K562 (cell line): Measurements from ENCODE around the gene ZSCAN29. TPM values are rescaled to one million over a fixed set of nuclear protein-coding genes. Genes with fewer than 3 reads are reported as not detected.

Experiments used
- BDP1 ChIP-seq: IDR thresholded peaks from 3 replicates; pipeline ENCODE4 v1.6.1; 2011; ENCODE audit not compliant: insufficient read length, insufficient read depth
- HMG20B ChIP-seq: fragments of 250-450 bp; sonication (Bioruptor Pico); IDR thresholded peaks from 2 replicates; pipeline ENCODE4 v1.5.0; 2021; ENCODE audit warnings: mild to moderate bottlenecking
- HNRNPK ChIP-seq: fragments of 200-400 bp; formaldehyde crosslinking; IDR thresholded peaks from one replicate; pipeline ENCODE4 v1.6.1; 2018; ENCODE audit warnings: mild to moderate bottlenecking, low read depth, low read length; ENCODE audit not compliant: poor library complexity, severe bottlenecking
- LCOR ChIP-seq: sonication (generic); formaldehyde crosslinking; IDR thresholded peaks from 2 replicates; pipeline ENCODE4 v1.8.0; 2022; ENCODE audit warnings: mild to moderate bottlenecking, missing genetic modification reagents
- MBD2 ChIP-seq: sonication (generic); IDR thresholded peaks from 2 replicates; pipeline ENCODE4 v1.6.1; 2016; ENCODE audit warnings: low read depth, borderline replicate concordance
- PRMT5 ChIP-seq: sonication (generic); formaldehyde crosslinking; IDR thresholded peaks from 2 replicates; pipeline ENCODE4 v1.5.0; 2020; ENCODE audit warnings: missing genetic modification reagents
- polyA plus RNA-seq, 8 experiments: library from polyadenylated mRNA; depleted of rRNA in 4 of 8; stranded (reverse) in 5 of 8; unstranded in 3 of 8; fragments of >200 nt; fragmentation: Nextera tagmentation in 2 of 8; fragmentation: Illumina TruSeq in 1 of 8; extraction: Ambion mirVana in 2 of 8; extraction: Trizol in 1 of 8; gene quantifications; 2 replicates each; pipeline versions ENCODE4 v1.2.1 to v1.2.3, GENCODE V29; 2011 to 2014; ENCODE audit warnings: inconsistent platforms in 1 of 8, missing spikeins in 1 of 8
- total RNA-seq, 7 experiments: library from RNA; depleted of rRNA in 6 of 7; stranded (reverse); fragments of >200 nt in 6 of 7; fragmentation: Illumina TruSeq in 2 of 7; extraction: Trizol in 2 of 7; gene quantifications; 2 replicates each; pipeline versions ENCODE4 v1.2.1 to v1.2.3, GENCODE V29; 2011 to 2021; ENCODE audit warnings: low replicate concordance in 1 of 7
- TF ChIP-seq, protein P1 (sequence below): fragments of 450-650 bp; IDR thresholded peaks from 2 replicates; pipeline ENCODE4 v1.6.1; 2017; ENCODE audit warnings: antibody characterized with exemption, mild to moderate bottlenecking
- TF ChIP-seq, protein P2 (sequence below): fragments of 250-450 bp; sonication (Bioruptor Pico); IDR thresholded peaks from 2 replicates; pipeline ENCODE4 v1.8.0; 2022; ENCODE audit warnings: inconsistent platforms
- TF ChIP-seq, protein P3 (sequence below): fragments of 450-650 bp; IDR thresholded peaks from 2 replicates; pipeline ENCODE4 v1.6.1; 2016; ENCODE audit warnings: low read depth

The ZSCAN29 gene
- total and polyA plus RNA-seq, 9 of the 15 experiments (the other 6 are each of a cell fraction or from before 2014, with no cell fraction given), result 2.5 to 28.6 (median 19.7) TPM

DNA sequence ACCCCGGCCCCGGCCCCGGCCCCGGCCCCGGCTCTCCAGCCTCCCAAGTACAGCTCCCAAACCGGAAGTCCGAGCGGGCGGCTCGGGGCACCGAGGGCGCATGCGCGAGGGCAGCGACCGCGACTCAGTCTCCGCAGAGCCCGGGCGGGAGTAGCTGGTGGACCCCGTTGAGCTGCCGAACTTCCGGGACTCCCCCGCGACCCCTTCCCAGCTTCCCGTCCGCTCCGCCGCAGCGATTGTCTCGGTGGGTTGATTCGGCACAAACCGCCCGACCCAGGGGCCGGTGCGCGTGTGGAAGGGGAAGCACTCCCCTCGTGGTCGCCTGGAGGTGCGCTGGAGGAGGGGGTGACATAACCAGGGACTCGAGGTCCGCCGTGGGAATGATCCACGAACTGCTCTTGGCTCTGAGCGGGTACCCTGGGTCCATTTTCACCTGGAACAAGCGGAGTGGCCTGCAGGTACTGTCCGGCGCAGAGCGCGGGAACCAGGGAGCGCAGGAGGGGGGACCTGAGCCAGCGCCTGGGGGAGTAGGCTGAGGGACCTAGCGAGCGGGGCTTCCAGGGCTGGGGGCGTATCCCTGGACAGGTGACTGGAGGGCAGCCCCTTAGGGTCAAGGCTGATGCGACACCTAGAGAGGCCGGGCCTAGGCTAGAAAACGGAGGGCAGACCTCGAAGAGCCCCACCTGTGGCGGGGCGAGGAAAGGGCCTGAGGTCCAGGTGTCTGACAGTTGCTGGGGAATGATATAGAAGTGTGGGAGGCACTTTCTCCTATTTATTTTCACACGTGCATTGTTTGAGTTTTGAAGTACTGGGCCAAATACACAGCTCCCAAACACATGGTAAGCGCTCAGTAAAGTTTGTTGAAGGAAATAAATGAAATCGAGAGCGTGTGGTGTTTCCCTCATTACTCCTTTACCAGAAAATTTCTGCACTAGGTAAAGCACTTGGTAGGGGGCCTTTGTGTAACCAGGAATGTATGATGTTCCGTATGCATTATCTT, at the start of gene ZSCAN29, which contains the start of gene TUBGCP4 (continued):
- TF ChIP-seq, protein P1, sequence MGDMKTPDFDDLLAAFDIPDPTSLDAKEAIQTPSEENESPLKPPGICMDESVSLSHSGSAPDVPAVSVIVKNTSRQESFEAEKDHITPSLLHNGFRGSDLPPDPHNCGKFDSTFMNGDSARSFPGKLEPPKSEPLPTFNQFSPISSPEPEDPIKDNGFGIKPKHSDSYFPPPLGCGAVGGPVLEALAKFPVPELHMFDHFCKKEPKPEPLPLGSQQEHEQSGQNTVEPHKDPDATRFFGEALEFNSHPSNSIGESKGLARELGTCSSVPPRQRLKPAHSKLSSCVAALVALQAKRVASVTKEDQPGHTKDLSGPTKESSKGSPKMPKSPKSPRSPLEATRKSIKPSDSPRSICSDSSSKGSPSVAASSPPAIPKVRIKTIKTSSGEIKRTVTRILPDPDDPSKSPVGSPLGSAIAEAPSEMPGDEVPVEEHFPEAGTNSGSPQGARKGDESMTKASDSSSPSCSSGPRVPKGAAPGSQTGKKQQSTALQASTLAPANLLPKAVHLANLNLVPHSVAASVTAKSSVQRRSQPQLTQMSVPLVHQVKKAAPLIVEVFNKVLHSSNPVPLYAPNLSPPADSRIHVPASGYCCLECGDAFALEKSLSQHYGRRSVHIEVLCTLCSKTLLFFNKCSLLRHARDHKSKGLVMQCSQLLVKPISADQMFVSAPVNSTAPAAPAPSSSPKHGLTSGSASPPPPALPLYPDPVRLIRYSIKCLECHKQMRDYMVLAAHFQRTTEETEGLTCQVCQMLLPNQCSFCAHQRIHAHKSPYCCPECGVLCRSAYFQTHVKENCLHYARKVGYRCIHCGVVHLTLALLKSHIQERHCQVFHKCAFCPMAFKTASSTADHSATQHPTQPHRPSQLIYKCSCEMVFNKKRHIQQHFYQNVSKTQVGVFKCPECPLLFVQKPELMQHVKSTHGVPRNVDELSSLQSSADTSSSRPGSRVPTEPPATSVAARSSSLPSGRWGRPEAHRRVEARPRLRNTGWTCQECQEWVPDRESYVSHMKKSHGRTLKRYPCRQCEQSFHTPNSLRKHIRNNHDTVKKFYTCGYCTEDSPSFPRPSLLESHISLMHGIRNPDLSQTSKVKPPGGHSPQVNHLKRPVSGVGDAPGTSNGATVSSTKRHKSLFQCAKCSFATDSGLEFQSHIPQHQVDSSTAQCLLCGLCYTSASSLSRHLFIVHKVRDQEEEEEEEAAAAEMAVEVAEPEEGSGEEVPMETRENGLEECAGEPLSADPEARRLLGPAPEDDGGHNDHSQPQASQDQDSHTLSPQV, result peak; percentile 21; the same call in 1 of the 2 replicates
- TF ChIP-seq, protein P2, sequence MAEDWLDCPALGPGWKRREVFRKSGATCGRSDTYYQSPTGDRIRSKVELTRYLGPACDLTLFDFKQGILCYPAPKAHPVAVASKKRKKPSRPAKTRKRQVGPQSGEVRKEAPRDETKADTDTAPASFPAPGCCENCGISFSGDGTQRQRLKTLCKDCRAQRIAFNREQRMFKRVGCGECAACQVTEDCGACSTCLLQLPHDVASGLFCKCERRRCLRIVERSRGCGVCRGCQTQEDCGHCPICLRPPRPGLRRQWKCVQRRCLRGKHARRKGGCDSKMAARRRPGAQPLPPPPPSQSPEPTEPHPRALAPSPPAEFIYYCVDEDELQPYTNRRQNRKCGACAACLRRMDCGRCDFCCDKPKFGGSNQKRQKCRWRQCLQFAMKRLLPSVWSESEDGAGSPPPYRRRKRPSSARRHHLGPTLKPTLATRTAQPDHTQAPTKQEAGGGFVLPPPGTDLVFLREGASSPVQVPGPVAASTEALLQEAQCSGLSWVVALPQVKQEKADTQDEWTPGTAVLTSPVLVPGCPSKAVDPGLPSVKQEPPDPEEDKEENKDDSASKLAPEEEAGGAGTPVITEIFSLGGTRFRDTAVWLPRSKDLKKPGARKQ (CRISPR knock-in tag), result no peak
- TF ChIP-seq, protein P3, sequence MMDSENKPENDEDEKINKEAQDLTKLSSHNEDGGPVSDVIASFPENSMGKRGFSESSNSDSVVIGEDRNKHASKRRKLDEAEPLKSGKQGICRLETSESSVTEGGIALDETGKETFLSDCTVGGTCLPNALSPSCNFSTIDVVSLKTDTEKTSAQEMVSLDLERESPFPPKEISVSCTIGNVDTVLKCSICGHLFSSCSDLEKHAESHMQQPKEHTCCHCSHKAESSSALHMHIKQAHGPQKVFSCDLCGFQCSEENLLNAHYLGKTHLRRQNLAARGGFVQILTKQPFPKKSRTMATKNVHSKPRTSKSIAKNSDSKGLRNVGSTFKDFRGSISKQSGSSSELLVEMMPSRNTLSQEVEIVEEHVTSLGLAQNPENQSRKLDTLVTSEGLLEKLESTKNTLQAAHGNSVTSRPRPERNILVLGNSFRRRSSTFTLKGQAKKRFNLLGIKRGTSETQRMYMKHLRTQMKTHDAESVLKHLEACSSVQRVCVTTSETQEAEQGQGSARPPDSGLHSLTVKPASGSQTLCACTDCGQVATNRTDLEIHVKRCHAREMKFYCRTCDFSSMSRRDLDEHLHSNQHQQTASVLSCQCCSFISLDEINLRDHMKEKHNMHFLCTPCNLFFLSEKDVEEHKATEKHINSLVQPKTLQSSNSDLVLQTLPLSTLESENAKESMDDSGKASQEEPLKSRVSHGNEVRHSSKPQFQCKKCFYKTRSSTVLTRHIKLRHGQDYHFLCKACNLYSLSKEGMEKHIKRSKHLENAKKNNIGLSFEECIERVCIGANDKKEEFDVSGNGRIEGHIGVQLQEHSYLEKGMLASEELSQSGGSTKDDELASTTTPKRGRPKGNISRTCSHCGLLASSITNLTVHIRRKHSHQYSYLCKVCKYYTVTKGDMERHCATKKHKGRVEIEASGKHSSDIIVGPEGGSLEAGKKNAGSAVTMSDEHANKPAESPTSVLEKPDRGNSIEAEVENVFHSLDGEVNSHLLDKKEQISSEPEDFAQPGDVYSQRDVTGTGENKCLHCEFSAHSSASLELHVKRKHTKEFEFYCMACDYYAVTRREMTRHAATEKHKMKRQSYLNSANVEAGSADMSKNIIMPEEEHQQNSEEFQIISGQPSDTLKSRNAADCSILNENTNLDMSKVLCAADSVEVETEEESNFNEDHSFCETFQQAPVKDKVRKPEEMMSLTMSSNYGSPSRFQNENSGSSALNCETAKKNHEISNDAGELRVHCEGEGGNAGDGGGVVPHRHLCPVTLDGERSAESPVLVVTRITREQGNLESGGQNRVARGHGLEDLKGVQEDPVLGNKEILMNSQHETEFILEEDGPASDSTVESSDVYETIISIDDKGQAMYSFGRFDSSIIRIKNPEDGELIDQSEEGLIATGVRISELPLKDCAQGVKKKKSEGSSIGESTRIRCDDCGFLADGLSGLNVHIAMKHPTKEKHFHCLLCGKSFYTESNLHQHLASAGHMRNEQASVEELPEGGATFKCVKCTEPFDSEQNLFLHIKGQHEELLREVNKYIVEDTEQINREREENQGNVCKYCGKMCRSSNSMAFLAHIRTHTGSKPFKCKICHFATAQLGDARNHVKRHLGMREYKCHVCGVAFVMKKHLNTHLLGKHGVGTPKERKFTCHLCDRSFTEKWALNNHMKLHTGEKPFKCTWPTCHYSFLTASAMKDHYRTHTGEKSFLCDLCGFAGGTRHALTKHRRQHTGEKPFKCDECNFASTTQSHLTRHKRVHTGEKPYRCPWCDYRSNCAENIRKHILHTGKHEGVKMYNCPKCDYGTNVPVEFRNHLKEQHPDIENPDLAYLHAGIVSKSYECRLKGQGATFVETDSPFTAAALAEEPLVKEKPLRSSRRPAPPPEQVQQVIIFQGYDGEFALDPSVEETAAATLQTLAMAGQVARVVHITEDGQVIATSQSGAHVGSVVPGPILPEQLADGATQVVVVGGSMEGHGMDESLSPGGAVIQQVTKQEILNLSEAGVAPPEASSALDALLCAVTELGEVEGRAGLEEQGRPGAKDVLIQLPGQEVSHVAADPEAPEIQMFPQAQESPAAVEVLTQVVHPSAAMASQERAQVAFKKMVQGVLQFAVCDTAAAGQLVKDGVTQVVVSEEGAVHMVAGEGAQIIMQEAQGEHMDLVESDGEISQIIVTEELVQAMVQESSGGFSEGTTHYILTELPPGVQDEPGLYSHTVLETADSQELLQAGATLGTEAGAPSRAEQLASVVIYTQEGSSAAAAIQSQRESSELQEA, result peak; percentile 64
- no peak for TF ChIP-seq HNRNPK
- 0 out of 2 replicates have a peak, but pooled peaks have one; percentile 77 for TF ChIP-seq LCOR (CRISPR knock-in tag)
- no peak for TF ChIP-seq HMG20B (CRISPR knock-in tag)
- TF ChIP-seq BDP1, result no peak
- TF ChIP-seq MBD2, result no peak
- no peak for TF ChIP-seq PRMT5 (CRISPR knock-in tag)
